Stomach (tissue), 4 donors: ENCODE measurements around the gene GULP1.
"Not testable (repeated sequence)": the region's sequence is repeated elsewhere in the genome, so short reads cannot be mapped to it uniquely, and the experiment has no call there.

Experiments used
- POLR2A ChIP-seq, 4 donors: fragments of 450-650 bp; IDR thresholded peaks; one replicate each; pipeline ENCODE4 v1.6.1; 2016; ENCODE audit warnings: antibody characterized with exemption in 4 of 4, control low read depth in 2 of 4, mild to moderate bottlenecking in 1 of 4, moderate library complexity in 1 of 4
- TF ChIP-seq, protein P1 (sequence below), 7 experiments: fragments of 450-650 bp in 4 of 7; fragments of 200-600 bp in 3 of 7; sonication (generic) in 3 of 7; IDR thresholded peaks; one replicate each; pipeline ENCODE4 v1.5.1; 2016 to 2019; ENCODE audit warnings: antibody characterized with exemption in 7 of 7, control low read depth in 2 of 7, mild to moderate bottlenecking in 1 of 7

DNA sequence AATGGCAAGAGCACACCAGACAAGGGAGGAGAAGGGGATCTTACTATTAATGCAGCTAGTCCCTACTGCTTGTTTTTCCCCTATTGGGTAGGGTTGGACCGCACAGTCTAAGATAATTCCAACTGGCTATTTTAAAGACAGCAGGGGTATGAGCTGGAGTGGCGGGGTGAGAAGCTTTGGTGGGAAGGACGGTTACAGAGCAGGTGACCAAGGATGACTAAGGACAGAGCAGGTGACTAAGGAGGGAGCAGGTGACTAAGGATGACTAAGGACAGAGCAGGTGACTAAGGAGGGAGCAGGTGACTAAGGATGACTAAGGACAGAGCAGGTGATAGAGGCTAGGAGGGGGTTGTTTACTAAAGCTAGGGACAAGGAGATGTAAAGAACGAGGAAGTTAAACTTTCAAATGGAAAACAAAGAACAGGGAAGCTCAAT, 7.3 kb downstream of the GULP1 start:
- TF ChIP-seq, protein P1, sequence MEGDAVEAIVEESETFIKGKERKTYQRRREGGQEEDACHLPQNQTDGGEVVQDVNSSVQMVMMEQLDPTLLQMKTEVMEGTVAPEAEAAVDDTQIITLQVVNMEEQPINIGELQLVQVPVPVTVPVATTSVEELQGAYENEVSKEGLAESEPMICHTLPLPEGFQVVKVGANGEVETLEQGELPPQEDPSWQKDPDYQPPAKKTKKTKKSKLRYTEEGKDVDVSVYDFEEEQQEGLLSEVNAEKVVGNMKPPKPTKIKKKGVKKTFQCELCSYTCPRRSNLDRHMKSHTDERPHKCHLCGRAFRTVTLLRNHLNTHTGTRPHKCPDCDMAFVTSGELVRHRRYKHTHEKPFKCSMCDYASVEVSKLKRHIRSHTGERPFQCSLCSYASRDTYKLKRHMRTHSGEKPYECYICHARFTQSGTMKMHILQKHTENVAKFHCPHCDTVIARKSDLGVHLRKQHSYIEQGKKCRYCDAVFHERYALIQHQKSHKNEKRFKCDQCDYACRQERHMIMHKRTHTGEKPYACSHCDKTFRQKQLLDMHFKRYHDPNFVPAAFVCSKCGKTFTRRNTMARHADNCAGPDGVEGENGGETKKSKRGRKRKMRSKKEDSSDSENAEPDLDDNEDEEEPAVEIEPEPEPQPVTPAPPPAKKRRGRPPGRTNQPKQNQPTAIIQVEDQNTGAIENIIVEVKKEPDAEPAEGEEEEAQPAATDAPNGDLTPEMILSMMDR (IDR thresholded peaks at IDR 0.05) = not testable (repeated sequence)
- TF ChIP-seq POLR2A (IDR thresholded peaks at IDR 0.05) = not testable (repeated sequence)
